ENCODE measurements around the gene TINAGL1. TPM values are rescaled to one million over a fixed set of nuclear protein-coding genes. Genes with fewer than 3 reads are reported as not detected.

TINAGL1 gene
- total and polyA plus RNA-seq, 2 experiments from 2014 or later, result 1.1 to 3.5 TPM

DNA sequence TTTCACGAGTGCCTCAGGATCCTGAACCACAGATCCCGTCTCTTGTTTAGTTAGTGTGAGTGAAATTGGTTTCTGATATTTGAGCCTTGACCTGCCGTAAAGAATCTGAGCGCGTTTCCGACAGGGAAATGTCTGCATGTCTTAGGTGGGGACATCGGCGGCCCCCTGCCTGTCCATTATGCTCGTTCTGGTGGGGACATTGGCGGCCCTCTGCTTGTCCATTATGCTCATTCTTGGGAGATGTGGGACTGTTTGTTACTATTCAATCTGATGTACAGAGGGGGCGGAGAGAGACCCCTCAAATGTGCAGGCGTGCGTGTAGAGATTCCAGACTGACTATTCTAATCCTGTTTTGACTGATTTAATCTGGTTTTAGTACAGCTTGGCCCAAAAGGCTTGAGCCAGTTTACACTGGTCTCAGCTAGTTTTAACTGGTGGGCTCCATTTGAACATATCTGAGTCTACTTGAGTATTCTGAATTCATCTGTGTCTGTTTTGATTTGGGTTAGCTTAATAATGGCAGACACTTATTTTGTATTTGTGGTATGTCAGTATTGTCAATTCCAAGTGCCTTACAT is 6.6 kb upstream of the TINAGL1 start:
- no peak overlapping the region for H2AFZ ChIP-seq
- no peak for TF ChIP-seq EZH2 (IDR thresholded peaks at IDR 0.05; ENCODE audit: insufficient read depth, poor library complexity, severe bottlenecking)
- no peak for TF ChIP-seq EZH2phosphoT487 (IDR thresholded peaks at IDR 0.05; ENCODE audit: insufficient read depth, low read depth)
- no peak overlapping the region for H3K4me3 ChIP-seq
- no peaks in the 10 kb centered on the region for H3K36me3 ChIP-seq (ENCODE audit: low read depth)
- H3K9ac ChIP-seq, result no peak overlapping the region
- in situ Hi-C loops (cut with MboI), result no loop called here
- H3K79me2 ChIP-seq (ENCODE audit: insufficient read depth), result no peaks in the 10 kb centered on the region
- no peaks in the 10 kb centered on the region for H4K20me1 ChIP-seq (ENCODE audit: insufficient read depth)
- H3K9me2 ChIP-seq (ENCODE audit: insufficient read depth), result no peaks in the 10 kb centered on the region
- H3K27me3 ChIP-seq (replicated peaks; ENCODE audit: insufficient read depth), result no peaks in the 10 kb centered on the region
- H3K27ac ChIP-seq, result no peak overlapping the region
- no peak for DNase-seq
- H3K9me3 ChIP-seq (ENCODE audit: low read depth), result no peaks in the 10 kb centered on the region
- peaks cover 28% of the 10 kb centered on the region for H3F3A ChIP-seq (ENCODE audit: insufficient read depth)
- peaks cover 48% of the 10 kb centered on the region for H3K4me1 ChIP-seq (ENCODE audit: insufficient read depth)
- no peak overlapping the region for H3K4me2 ChIP-seq (ENCODE audit: unreplicated experiment)
- WGBS, 2 experiments (ENCODE audit: low coverage in 1 of 2, low lambda C conversion rate in 2 of 2, missing lambda C conversion rate in 2 of 2), result 83 to 88% methylated on average over 13 of the region's 13 CpGs

DNA sequence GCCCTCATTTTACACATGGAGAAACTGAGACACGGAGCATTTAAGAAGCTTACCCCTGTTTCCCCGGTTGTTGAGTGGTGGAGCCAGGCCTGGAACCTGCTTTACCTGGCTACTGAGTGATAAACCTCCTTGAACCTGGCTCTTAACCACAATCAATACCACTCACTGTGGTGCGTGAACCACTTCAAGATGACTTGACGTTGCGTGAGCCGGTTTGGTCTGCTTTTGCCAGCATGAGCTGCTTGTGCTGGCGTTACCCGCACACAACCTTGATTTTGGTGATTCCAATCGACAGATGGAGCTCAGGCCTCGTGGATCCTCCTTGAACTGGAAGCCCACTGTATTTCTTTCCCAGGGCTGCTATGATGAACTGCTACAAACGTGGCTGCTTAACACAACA is 6.1 kb upstream of the TINAGL1 start:
- peaks cover 53% of the 10 kb centered on the region for H3K4me1 ChIP-seq (ENCODE audit: insufficient read depth)
- no peaks in the 10 kb centered on the region for H3K27me3 ChIP-seq (replicated peaks; ENCODE audit: insufficient read depth)
- H3K36me3 ChIP-seq (ENCODE audit: low read depth), result no peaks in the 10 kb centered on the region
- no peak overlapping the region for H3K27ac ChIP-seq
- no peak overlapping the region for H3K4me2 ChIP-seq (ENCODE audit: unreplicated experiment)
- TF ChIP-seq EZH2 (IDR thresholded peaks at IDR 0.05; ENCODE audit: insufficient read depth, poor library complexity, severe bottlenecking) (no peak), EZH2phosphoT487 (IDR thresholded peaks at IDR 0.05; ENCODE audit: insufficient read depth, low read depth) (no peak)
- in situ Hi-C loops (cut with MboI), result no loop called here
- no peak overlapping the region for H2AFZ ChIP-seq
- no peak overlapping the region for H3K4me3 ChIP-seq
- H3K9me2 ChIP-seq (ENCODE audit: insufficient read depth), result no peaks in the 10 kb centered on the region
- H3F3A ChIP-seq (ENCODE audit: insufficient read depth), result peaks cover 31% of the 10 kb centered on the region
- 92 to 93% methylated on average over 11 of the region's 11 CpGs for WGBS, 2 experiments (ENCODE audit: low coverage in 1 of 2, low lambda C conversion rate in 2 of 2, missing lambda C conversion rate in 2 of 2)
- no peaks in the 10 kb centered on the region for H3K79me2 ChIP-seq (ENCODE audit: insufficient read depth)
- H4K20me1 ChIP-seq (ENCODE audit: insufficient read depth), result no peaks in the 10 kb centered on the region
- H3K9ac ChIP-seq, result no peak overlapping the region
- DNase-seq, result no peak
- no peaks in the 10 kb centered on the region for H3K9me3 ChIP-seq (ENCODE audit: low read depth)

DNA sequence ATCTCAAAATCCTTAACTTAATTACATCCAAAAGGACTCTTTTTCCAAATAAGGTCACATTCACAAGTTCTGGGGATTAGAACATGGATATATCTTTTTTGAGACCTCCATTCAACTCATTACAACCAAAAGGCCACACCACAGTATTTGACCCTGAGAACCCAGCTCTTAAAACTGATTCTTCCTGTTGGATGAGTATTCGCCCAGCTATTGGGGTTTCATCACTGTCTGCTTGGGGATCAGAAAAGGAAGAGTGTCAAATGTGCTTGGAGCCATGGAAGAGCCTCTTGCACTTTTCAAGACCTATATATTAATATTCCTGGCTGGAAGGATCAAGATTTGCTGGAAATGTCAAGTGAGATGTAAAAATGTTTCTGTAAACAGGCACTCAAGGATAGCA is 5.4 kb upstream of the TINAGL1 start:
- Histone ChIP-seq H3K4me2 (ENCODE audit: unreplicated experiment) (peak overlapping the region; percentile 8), H3K4me1 (ENCODE audit: insufficient read depth) (peaks cover 60% of the 10 kb centered on the region), H3K9me3 (ENCODE audit: low read depth) (no peaks in the 10 kb centered on the region), H3K79me2 (ENCODE audit: insufficient read depth) (no peaks in the 10 kb centered on the region), H3K9ac (no peak overlapping the region), H3K9me2 (ENCODE audit: insufficient read depth) (no peaks in the 10 kb centered on the region), H4K20me1 (ENCODE audit: insufficient read depth) (no peaks in the 10 kb centered on the region), H3K4me3 (no peak overlapping the region), H3F3A (ENCODE audit: insufficient read depth) (peaks cover 31% of the 10 kb centered on the region), H2AFZ (no peak overlapping the region), H3K27ac (no peak overlapping the region), H3K36me3 (ENCODE audit: low read depth) (no peaks in the 10 kb centered on the region), H3K27me3 (replicated peaks; ENCODE audit: insufficient read depth) (no peaks in the 10 kb centered on the region)
- no peak for TF ChIP-seq EZH2phosphoT487 (IDR thresholded peaks at IDR 0.05; ENCODE audit: insufficient read depth, low read depth)
- no peak for TF ChIP-seq EZH2 (IDR thresholded peaks at IDR 0.05; ENCODE audit: insufficient read depth, poor library complexity, severe bottlenecking)
- in situ Hi-C loops (cut with MboI), result no loop called here
- WGBS, 2 experiments (ENCODE audit: low coverage in 1 of 2, low lambda C conversion rate in 2 of 2, missing lambda C conversion rate in 2 of 2), result 67 to 69% methylated on average over 1 of the region's 1 CpG
- DNase-seq, result peak; percentile 53

DNA sequence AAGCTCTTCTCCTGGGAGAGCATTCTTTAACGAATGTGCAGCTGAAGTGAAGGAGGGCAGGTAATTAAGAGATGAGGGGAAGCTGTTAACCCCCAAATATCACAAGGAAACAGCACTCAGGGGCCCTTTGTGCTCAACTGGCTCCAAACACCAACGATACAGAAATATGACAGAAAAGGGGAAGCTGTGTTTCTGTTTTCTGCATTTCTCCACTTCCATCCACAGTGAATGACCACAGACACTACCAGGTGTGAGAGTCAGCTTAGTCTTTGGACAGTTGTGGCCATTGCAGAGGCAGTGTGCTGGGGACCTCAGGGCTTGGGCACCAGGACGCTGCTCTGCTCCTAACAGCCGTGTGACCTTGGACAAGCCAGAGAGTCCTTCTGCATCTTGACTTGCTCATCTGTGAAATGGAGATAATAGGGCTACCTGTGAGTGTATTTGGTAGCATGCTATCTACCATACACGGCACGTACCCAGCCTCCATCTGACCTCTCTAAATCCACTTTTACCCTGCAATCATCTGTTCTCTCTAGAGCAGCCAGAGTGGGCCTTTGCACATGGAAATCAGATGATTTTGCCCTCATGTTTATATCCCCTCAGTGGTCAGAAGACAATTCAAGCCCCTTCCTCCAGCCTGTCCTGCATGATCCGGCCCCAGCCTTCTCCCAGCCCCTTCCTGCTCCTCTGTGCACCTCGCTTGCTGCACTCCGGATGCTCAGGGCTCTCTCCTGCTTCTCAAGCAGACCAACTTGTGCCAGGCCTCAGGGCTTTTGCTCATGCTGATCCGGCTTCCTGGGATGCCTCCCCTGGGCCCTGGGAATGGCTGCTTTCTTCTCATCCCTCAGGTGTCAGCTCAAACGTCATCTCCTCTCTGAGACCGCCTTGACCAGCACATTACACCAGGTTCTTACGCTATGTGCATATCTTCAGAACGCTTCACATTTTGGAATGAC is 4.7 kb upstream of the TINAGL1 start:
- Histone ChIP-seq H3K9ac (no peak overlapping the region), H4K20me1 (ENCODE audit: insufficient read depth) (no peaks in the 10 kb centered on the region), H3K4me1 (ENCODE audit: insufficient read depth) (peaks cover 67% of the 10 kb centered on the region), H3K27ac (no peak overlapping the region), H3K4me3 (no peak overlapping the region), H3K27me3 (replicated peaks; ENCODE audit: insufficient read depth) (no peaks in the 10 kb centered on the region), H3K9me3 (ENCODE audit: low read depth) (no peaks in the 10 kb centered on the region), H3K36me3 (ENCODE audit: low read depth) (no peaks in the 10 kb centered on the region), H2AFZ (no peak overlapping the region), H3F3A (ENCODE audit: insufficient read depth) (peaks cover 31% of the 10 kb centered on the region), H3K9me2 (ENCODE audit: insufficient read depth) (no peaks in the 10 kb centered on the region), H3K4me2 (ENCODE audit: unreplicated experiment) (peak overlapping the region; percentile 8), H3K79me2 (ENCODE audit: insufficient read depth) (no peaks in the 10 kb centered on the region)
- DNase-seq, result no peak
- TF ChIP-seq EZH2phosphoT487 (IDR thresholded peaks at IDR 0.05; ENCODE audit: insufficient read depth, low read depth) (no peak), EZH2 (IDR thresholded peaks at IDR 0.05; ENCODE audit: insufficient read depth, poor library complexity, severe bottlenecking) (no peak)
- WGBS, 2 experiments (ENCODE audit: low coverage in 1 of 2, low lambda C conversion rate in 2 of 2, missing lambda C conversion rate in 2 of 2), result 91 to 96% methylated on average over 14 of the region's 14 CpGs
- in situ Hi-C loops (cut with MboI), result no loop called here
